Measurements from ENCODE around the gene PBX1.
A peak's percentile ranks its signal among the peaks of the same experiment; 100 is the strongest.
"Not testable (repeated sequence)": the region's sequence is repeated elsewhere in the genome, so short reads cannot be mapped to it uniquely, and the experiment has no call there.

Gene PBX1

DNA sequence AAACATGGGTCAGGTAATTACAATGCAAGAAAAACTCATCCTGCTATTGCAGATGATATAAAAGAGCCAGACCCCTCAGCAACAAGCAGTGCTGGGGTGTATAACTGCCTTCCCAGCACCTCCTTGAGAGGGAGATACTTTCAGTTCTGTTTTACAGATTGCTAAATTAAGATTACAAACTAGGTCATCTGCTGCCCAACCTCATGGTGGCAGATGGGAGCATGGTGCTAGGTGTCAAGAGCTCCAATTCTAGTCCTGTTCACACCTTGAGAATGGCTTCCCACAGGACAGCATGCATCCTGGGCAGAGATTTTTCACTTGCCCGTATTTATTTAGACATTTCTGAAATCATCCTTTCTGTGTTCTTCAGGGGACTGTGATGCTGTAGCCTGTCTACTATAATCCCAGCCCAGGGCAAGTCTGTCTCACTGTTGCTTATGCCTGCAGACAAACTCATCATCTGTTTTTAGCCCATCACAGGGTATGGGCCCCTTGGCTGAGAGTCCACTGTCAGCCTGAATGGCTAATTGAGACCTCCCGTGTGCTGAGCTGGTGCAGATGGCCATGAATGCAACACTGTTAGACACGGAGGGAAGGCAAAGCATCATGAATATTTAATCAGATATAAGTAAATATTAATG, 40.2 kb upstream of the PBX1 start:
- no peak overlapping the region for H3K4me3 ChIP-seq (replicated peaks in 1 of 2; ENCODE audit: low read depth in 2 of 2, low read length in 2 of 2)
- no peak for DNase-seq (ENCODE audit: low read depth in 2 of 2)
- TF ChIP-seq, protein P1, sequence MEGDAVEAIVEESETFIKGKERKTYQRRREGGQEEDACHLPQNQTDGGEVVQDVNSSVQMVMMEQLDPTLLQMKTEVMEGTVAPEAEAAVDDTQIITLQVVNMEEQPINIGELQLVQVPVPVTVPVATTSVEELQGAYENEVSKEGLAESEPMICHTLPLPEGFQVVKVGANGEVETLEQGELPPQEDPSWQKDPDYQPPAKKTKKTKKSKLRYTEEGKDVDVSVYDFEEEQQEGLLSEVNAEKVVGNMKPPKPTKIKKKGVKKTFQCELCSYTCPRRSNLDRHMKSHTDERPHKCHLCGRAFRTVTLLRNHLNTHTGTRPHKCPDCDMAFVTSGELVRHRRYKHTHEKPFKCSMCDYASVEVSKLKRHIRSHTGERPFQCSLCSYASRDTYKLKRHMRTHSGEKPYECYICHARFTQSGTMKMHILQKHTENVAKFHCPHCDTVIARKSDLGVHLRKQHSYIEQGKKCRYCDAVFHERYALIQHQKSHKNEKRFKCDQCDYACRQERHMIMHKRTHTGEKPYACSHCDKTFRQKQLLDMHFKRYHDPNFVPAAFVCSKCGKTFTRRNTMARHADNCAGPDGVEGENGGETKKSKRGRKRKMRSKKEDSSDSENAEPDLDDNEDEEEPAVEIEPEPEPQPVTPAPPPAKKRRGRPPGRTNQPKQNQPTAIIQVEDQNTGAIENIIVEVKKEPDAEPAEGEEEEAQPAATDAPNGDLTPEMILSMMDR (IDR thresholded peaks at IDR 0.05; ENCODE audit: low read depth, low read length), result no peak

DNA sequence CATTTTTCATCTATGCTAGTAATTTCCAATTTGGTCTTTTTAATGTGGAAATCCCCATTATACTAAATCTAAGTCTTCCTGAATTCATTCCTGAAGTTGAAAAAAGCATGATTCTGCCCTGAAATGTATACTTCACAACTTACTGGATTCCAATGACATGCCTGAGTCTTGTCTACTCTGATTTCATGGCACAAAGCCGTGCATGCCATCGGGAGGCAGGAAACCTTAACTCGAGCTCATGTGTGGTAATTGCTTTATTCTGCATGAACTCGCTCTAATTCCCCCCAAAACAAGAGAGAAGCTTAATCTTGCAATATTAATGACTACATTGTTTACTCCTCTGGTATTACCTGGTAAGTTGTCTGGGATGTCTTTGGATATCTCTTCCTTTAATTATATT, 39.6 kb upstream of the PBX1 start:
- DNase-seq (ENCODE audit: low read depth in 2 of 2), result no peak
- no peak overlapping the region for H3K4me3 ChIP-seq (replicated peaks in 1 of 2; ENCODE audit: low read depth in 2 of 2, low read length in 2 of 2)
- TF ChIP-seq, protein P1 (IDR thresholded peaks at IDR 0.05; ENCODE audit: low read depth, low read length), result no peak

DNA sequence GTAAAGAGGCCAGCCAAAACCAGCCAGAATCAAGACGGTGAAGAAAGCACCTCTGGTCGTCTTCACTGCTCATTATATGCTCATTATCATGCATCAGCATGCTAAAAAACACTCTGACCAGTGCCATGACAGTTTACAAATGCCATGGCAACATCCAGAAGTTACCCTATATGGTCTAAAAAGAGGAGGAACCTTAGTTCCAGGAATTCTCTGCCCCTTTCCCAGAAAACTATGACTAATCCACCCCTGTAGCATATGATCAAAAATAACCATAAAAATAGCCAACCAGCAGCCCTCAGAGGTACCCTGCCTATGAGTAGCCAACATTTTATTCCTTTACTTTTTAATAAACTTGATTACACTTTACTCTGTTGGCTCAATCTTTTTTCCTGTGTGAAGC, 34.2 kb upstream of the PBX1 start:
- TF ChIP-seq, protein P1 (IDR thresholded peaks at IDR 0.05; ENCODE audit: low read depth, low read length), result no peak
- peak; percentile 35 to 79 for DNase-seq (ENCODE audit: low read depth in 2 of 2)
- no peak overlapping the region for H3K4me3 ChIP-seq (replicated peaks in 1 of 2; ENCODE audit: low read depth in 2 of 2, low read length in 2 of 2)

DNA sequence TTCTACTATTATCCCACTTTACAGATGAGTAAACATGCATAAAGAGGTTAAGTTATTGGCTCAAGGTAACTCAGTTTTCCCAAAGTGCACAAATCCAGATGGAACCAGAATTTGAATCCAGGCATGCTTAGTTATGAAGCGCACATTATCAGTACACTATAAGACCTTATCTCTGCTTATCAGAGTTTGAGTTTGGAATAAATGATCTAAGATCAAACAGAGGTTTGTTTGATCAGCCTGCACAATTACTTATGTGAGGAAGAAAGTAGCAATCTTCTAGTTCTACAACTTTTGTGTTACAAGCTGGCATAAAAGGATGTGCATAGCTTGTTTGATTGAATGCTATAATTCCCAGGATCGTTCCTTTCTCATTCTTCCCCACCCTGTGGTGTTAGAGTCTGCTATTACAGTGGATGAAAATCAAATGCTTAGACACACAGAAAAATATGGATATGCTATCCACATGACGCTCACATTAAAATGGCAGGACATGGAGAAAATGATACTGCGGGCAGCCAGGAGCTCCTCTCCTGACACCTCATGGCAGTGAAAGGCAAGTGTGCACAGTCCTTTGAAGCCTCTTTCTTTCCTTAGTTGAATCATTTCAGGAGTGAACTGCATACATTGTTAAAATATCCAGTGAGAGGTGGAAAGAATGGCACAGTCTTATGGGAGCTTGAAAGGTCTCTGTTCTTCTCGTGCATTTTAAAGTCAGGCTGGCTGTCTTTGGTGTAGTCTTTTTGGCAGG, 23.9 kb upstream of the PBX1 start:
- no peak overlapping the region for H3K4me3 ChIP-seq (replicated peaks in 1 of 2; ENCODE audit: low read depth in 2 of 2, low read length in 2 of 2)
- TF ChIP-seq, protein P1 (IDR thresholded peaks at IDR 0.05; ENCODE audit: low read depth, low read length), result no peak
- no peak for DNase-seq (ENCODE audit: low read depth in 2 of 2)

DNA sequence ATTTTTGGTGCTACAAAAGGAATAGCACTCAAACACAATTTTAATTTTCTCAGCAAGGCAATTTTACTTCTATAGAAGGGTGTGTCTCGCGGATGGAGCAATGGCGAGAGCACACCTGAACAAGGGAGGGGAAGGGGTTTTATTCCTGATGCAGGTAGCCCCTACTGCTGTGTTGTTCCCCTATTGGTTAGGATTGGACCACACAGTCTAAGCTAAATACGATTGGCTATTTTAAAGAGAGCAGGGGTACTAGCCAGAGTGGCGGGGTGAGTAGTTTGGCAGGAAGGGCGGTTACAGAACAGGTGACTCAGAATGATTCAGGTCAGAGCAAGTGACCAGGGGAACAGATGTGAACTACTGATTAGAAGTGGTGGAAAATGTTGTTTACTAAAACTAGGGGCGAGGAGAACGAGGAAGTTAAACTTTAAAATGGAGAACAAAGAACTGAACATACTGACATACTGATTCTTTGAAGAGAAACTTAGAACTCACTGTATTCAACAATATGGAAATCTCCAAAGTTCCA, 6.5 kb upstream of the PBX1 start:
- DNase-seq (ENCODE audit: low read depth in 2 of 2); H3K4me3 ChIP-seq (replicated peaks in 1 of 2; ENCODE audit: low read depth in 2 of 2, low read length in 2 of 2): not testable (repeated sequence)

DNA sequence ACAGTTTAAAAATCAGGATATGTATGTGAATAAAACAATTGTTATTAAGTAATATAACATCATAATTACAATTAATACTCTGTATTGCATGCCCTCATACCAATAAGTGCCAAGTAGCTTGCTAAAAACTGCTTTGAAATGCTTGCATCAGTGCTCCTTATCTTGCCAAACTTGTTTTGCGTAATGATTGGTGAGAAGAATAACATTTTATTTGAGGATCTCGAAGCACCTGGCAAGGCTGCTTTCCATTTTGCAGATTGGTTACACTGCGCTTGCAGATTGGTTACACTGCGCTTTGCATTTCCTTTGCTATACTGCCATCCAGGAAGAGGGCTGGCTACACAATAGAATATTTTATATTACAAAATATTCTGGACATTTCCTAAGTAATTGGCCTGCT, 1.7 kb upstream of the PBX1 start:
- H3K4me3 ChIP-seq (replicated peaks in 1 of 2; ENCODE audit: low read depth in 2 of 2, low read length in 2 of 2), result no peak overlapping the region
- no peak for DNase-seq (ENCODE audit: low read depth in 2 of 2)
- TF ChIP-seq, protein P1 (IDR thresholded peaks at IDR 0.05; ENCODE audit: low read depth, low read length), result no peak

DNA sequence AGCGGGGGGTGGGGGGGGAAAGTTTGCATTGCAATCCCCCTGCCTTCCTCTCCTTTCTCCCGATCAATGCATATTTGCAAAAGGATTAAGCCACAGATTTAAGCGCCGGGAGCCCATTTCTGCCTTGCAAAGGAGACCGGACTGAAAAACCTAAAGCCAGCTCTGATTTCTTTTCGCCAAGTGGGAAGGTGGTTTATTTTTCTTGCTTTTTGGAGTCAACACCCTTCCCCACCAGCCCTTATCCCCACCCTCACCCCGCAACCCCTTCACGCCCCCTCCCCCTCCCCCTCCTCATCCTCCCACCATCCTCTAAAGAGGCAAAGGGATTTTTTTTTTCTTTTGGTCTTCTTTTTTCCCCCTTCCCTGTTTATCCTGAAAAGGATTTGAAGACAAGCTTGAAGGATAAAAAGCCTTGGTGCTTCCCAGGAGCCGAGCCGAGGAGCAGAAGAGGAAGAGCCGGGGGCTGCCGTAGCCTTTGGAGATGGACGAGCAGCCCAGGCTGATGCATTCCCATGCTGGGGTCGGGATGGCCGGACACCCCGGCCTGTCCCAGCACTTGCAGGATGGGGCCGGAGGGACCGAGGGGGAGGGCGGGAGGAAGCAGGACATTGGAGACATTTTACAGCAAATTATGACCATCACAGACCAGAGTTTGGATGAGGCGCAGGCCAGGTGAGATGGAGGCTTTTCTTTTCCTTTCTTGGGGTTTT, 513 bp downstream of the PBX1 start:
- peak overlapping the region; percentile 69 to 78 for H3K4me3 ChIP-seq (replicated peaks in 1 of 2; ENCODE audit: low read depth in 2 of 2, low read length in 2 of 2)
- peak; percentile 40 to 43 for DNase-seq (ENCODE audit: low read depth in 2 of 2)
- TF ChIP-seq, protein P1 (IDR thresholded peaks at IDR 0.05; ENCODE audit: low read depth, low read length), result no peak
